Measurements from ENCODE around the gene VASH1.

DNA sequence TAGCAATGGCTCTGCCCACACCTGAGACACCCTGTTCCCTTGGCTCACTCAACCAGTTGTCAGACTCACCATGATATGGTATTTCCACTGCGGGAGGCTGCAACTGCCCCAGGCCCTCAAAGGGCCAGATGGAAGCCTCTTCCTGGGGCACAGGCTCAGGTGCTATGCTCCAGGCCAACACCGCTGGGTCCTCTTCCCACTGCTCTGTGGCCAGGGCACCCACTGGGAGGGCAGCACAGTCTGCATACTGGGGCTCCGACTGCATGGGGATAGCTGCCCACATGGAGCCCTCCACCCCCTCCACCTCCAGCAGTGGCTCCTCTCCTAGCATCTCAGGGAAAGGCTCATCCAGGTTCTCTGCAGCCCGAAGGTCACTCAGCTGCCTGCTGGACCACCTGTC is 47.7 kb downstream of the VASH1 start:
- TF ChIP-seq, protein P1, sequence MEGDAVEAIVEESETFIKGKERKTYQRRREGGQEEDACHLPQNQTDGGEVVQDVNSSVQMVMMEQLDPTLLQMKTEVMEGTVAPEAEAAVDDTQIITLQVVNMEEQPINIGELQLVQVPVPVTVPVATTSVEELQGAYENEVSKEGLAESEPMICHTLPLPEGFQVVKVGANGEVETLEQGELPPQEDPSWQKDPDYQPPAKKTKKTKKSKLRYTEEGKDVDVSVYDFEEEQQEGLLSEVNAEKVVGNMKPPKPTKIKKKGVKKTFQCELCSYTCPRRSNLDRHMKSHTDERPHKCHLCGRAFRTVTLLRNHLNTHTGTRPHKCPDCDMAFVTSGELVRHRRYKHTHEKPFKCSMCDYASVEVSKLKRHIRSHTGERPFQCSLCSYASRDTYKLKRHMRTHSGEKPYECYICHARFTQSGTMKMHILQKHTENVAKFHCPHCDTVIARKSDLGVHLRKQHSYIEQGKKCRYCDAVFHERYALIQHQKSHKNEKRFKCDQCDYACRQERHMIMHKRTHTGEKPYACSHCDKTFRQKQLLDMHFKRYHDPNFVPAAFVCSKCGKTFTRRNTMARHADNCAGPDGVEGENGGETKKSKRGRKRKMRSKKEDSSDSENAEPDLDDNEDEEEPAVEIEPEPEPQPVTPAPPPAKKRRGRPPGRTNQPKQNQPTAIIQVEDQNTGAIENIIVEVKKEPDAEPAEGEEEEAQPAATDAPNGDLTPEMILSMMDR (conservative IDR thresholded peaks at IDR 0.05; ENCODE audit: low read length): no peak
- no peak for TF ChIP-seq EZH2phosphoT487 (IDR thresholded peaks at IDR 0.05; ENCODE audit: borderline replicate concordance)
